Left ventricle myocardium inferior (tissue), 1 donor: ENCODE data around the gene NAP1L1. TPM values are rescaled to one million over a fixed set of nuclear protein-coding genes. Genes with fewer than 3 reads are reported as not detected.

Experiments
- DNase-seq: peaks from one replicate; pipeline ENCODE4 v3.0.0-alpha.2; 2020
- H3K27ac ChIP-seq: fragments of 200-600 bp; replicated peaks from 2 replicates; pipeline ENCODE4 v1.8.0; 2021
- H3K27me3 ChIP-seq: fragments of 200-600 bp; 2 replicates; pipeline ENCODE4 v1.8.0; 2021; ENCODE audit warnings: low read depth
- H3K36me3 ChIP-seq: fragments of 200-600 bp; 2 replicates; pipeline ENCODE4 v1.8.0; 2021
- H3K4me1 ChIP-seq: fragments of 200-600 bp; 2 replicates; pipeline ENCODE4 v1.8.0; 2021
- H3K4me3 ChIP-seq: fragments of 200-600 bp; 2 replicates; pipeline ENCODE4 v1.8.0; 2021; ENCODE audit warnings: mild to moderate bottlenecking, moderate library complexity
- H3K9me3 ChIP-seq: fragments of 200-600 bp; replicated peaks from 2 replicates; pipeline ENCODE4 v1.8.0; 2021
- CTCF ChIP-seq: fragments of 200-600 bp; IDR thresholded peaks from 2 replicates; pipeline ENCODE4 v1.8.0; 2021; ENCODE audit warnings: antibody characterized with exemption, mild to moderate bottlenecking, borderline replicate concordance
- intact Hi-C: fragments of 100-400 bp; cut with micrococcal nuclease; formaldehyde crosslinking; loops from one replicate; pipeline ENCODE4 v1.11.0; 2022
- total RNA-seq: library from RNA; stranded (reverse); fragmentation: NEBNext Ultra II Directional; extraction: Animal tissue kit (Norgen Biotek cat#: 25700); gene quantifications from one replicate; pipeline ENCODE4 v1.2.1, GENCODE V29; 2021
- donor health status: DM: no; HTN: yes; CAD: no; lungs with severe emphysema.

Gene NAP1L1
- total RNA-seq, 1 donor from 2014 or later, result 256 TPM

GRCh38 chr12:76119887-76120286, 35.4 kb upstream of the NAP1L1 start:
- H3K27me3 ChIP-seq, result no peaks in the 10 kb centered on the region
- H3K36me3 ChIP-seq, result no peaks in the 10 kb centered on the region
- no peak overlapping the region for H3K27ac ChIP-seq
- DNase-seq, result no peak
- H3K9me3 ChIP-seq, result no peaks in the 10 kb centered on the region
- H3K4me1 ChIP-seq, result no peaks in the 10 kb centered on the region
- TF ChIP-seq CTCF, result no peak
- no peak overlapping the region for H3K4me3 ChIP-seq
- intact Hi-C loops, result no loop called here

DNA sequence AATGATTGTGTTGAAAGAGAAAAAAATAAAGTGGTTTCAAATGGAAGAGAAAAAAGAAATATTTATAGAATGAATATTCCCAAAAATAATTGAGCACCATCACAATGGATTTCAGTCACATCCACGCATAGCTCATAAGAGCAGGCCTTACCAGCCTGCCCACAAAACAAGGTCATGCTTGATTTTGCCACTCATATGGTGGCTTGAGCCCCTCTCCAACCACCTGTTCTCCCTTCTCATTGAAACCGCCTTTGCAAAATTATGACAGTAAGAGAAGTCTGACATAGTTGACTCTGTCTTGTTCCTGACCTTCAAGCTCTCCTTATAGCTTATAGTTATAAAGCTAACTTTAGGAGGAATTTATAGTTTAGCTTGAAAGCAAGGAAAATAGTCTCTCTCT, 33.3 kb upstream of the NAP1L1 start:
- TF ChIP-seq CTCF, result no peak
- H3K4me3 ChIP-seq, result no peak overlapping the region
- intact Hi-C loops, result no loop called here

GRCh38 chr12:76117067-76117691, 32.7 kb upstream of the NAP1L1 start:
- no peaks in the 10 kb centered on the region for H3K36me3 ChIP-seq
- no peak overlapping the region for H3K4me3 ChIP-seq
- no peaks in the 10 kb centered on the region for H3K27me3 ChIP-seq
- H3K4me1 ChIP-seq, result peaks cover 13% of the 10 kb centered on the region
- intact Hi-C loops, result no loop called here
- DNase-seq, result no peak
- H3K27ac ChIP-seq, result no peak overlapping the region
- no peaks in the 10 kb centered on the region for H3K9me3 ChIP-seq
- no peak for TF ChIP-seq CTCF

More for the DNA sequence above, 33.3 kb upstream of the NAP1L1 start:
- Histone ChIP-seq H3K9me3 (no peaks in the 10 kb centered on the region), H3K36me3 (no peaks in the 10 kb centered on the region), H3K27ac (no peak overlapping the region), H3K27me3 (no peaks in the 10 kb centered on the region), H3K4me1 (peaks cover 13% of the 10 kb centered on the region)
- no peak for DNase-seq

DNA sequence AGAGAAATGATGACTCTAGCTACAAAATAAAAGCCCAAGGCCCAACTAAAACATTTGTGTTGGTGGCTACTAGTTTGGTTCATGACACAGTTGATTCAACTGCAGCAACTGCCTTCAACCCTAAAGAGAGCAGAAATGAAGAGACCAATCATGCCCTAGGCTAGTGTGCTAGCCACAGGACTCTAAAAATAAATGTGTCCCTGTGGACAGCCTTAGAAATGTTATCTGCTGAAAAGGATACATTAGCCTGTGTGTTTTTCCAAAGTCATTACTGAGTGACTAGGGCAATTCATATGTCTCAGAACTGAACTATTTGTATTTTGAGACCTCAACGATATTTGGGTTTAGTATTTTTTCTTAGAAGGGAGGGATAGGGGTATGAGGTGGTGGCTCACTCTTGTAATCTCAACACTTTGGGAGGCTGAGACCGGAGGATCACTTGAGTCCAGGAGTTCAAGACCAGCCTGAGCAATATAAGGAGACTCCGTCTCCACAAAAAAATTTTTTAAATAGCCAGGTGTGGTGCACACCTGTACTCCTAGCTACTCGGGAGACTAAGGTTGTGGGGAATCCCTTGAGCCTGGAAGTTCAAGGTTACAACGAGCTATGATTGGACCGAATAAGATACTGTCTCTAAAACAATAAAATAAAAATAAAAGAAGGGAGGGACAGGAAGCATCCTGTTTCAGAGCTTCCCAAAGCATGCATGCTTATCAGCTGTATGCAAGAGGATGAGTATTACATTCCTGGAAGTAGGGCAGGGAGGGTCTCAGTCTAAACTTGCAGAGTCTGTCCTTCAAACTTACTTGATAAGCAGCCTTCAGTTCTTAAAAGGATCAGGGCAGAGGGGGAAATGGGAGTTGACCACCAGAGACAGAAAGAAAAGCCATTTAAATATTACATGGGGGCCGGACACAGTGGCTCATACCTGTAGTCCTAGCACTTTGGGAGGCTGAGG, 29.6 kb upstream of the NAP1L1 start:
- TF ChIP-seq CTCF, result no peak
- intact Hi-C loops, result no loop called here
- Histone ChIP-seq H3K36me3 (no peaks in the 10 kb centered on the region), H3K27ac (peak overlapping the region; percentile 56), H3K4me3 (no peak overlapping the region), H3K9me3 (no peaks in the 10 kb centered on the region), H3K4me1 (peaks cover 13% of the 10 kb centered on the region), H3K27me3 (no peaks in the 10 kb centered on the region)
- no peak for DNase-seq

DNA sequence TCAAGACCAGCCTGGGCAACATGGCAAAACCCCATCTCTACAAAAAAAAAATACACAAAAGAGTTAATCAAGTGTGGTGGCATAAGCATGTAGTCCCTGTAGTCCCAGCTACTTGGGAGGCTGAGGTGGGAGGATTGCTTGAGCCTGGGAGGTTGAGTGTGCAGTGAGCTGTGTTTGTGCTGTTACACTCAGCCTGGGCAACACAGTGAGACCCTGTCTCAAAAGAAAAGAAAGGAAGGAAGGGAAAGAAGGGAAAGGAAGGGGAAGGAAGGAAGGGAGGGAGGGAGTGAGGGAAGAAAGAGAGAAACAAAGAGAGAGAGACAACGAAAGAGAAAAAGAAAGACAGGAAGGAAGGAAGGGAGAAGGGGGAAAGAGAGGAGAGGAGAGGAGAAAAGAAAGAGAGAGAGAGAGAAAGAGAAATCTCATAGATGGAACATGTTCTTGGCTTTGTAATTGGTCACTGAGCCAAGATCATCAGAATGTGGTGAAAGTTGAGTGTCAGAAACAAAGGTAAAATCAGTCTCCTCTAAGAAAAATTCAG, 26.8 kb upstream of the NAP1L1 start:
- H3K27ac ChIP-seq, result no peak overlapping the region
- no peaks in the 10 kb centered on the region for H3K9me3 ChIP-seq
- peaks cover 13% of the 10 kb centered on the region for H3K4me1 ChIP-seq
- TF ChIP-seq CTCF, result no peak
- no peak for DNase-seq
- H3K4me3 ChIP-seq, result no peak overlapping the region
- intact Hi-C loops, result no loop called here
- no peaks in the 10 kb centered on the region for H3K36me3 ChIP-seq
- H3K27me3 ChIP-seq, result no peaks in the 10 kb centered on the region
